Ovary (tissue), 3 donors: ENCODE data around the gene HRG.

ENCODE experiments used
- CTCF ChIP-seq, 3 donors: fragments of 450-650 bp in 2 of 3; fragments of 200-600 bp in 1 of 3; IDR thresholded peaks; one replicate each; pipeline versions ENCODE4 v1.5.1 to v1.8.0; 2016 to 2022; ENCODE audit warnings: antibody characterized with exemption in 3 of 3, mild to moderate bottlenecking in 1 of 3
- EP300 ChIP-seq: sonication (generic); formaldehyde crosslinking; IDR thresholded peaks from one replicate; pipeline ENCODE4 v1.6.1; 2017; ENCODE audit warnings: antibody characterized with exemption
- POLR2A ChIP-seq: fragments of 450-650 bp; IDR thresholded peaks from one replicate; pipeline ENCODE4 v1.6.1; 2017; ENCODE audit warnings: antibody characterized with exemption, mild to moderate bottlenecking, moderate library complexity
- donor health status: DM: no; HTN: no; CAD: no.

- TF ChIP-seq CTCF (IDR thresholded peaks at IDR 0.05): no peak
- TF ChIP-seq POLR2A: no peak
- TF ChIP-seq EP300: no peak
These were observed 49.6 kb upstream of the HRG start for GRCh38 chr3:186616299-186616617.
